OCI-LY7 (cell line): ENCODE data around the gene MRPS26. TPM values are rescaled to one million over a fixed set of nuclear protein-coding genes. Genes with fewer than 3 reads are reported as not detected.

Experiments
- BruUV-seq: library from RNA; stranded (reverse); fragments of 400-500 nt; replicated peaks from 2 replicates; lab custom pipeline; 2021; lab: Mats Ljungman, UMichigan
- CTCF ChIA-PET: fragments of 300-600 bp; sonication (Branson Sonifier 250); formaldehyde crosslinking; loops from one replicate; lab custom pipeline; 2022; ENCODE audit warnings: antibody characterized with exemption; ENCODE audit not compliant: unreplicated experiment; lab: Charles Lee
- POLR2A ChIA-PET: fragments of 300-600 bp; sonication (Branson Sonifier 250); formaldehyde crosslinking; loops from one replicate; lab custom pipeline; 2022; ENCODE audit warnings: antibody characterized with exemption; lab: Charles Lee
- DNase-seq: peaks from one replicate; pipeline ENCODE4 v3.0.0-alpha.2; 2015; ENCODE audit warnings: low spot score
- H2AFZ ChIP-seq: fragments of 200-600 bp; sonication (generic), shearing (Covaris generic); 2 replicates; pipeline ENCODE4 v1.6.1; 2014; ENCODE audit warnings: mild to moderate bottlenecking, antibody characterized with exemption, low read length, moderate library complexity
- H3K27ac ChIP-seq: fragments of 200-600 bp; sonication (generic); 2 replicates; pipeline ENCODE4 v1.5.1; 2014; ENCODE audit warnings: mixed run types, low read depth, mild to moderate bottlenecking, moderate library complexity, low read length, inconsistent platforms; ENCODE audit not compliant: poor library complexity, severe bottlenecking
- H3K36me3 ChIP-seq: fragments of 200-600 bp; sonication (generic); 2 replicates; pipeline ENCODE4 v1.6.1; 2014; ENCODE audit warnings: mild to moderate bottlenecking, antibody characterized with exemption, low read length, moderate library complexity, mixed read lengths; ENCODE audit not compliant: insufficient read depth
- H3K4me1 ChIP-seq: fragments of 200-600 bp; sonication (generic); 2 replicates; pipeline ENCODE4 v1.5.1; 2014; ENCODE audit warnings: mild to moderate bottlenecking, low read length; ENCODE audit not compliant: insufficient read depth, poor library complexity, severe bottlenecking
- H3K4me2 ChIP-seq: fragments of 200-600 bp; sonication (generic); 2 replicates; pipeline ENCODE4 v1.6.1; 2014; ENCODE audit warnings: mild to moderate bottlenecking, low read length
- H3K4me3 ChIP-seq: fragments of 200-600 bp; sonication (generic); 2 replicates; pipeline ENCODE4 v1.5.1; 2014; ENCODE audit warnings: mild to moderate bottlenecking, low read depth, low read length; ENCODE audit not compliant: poor library complexity, severe bottlenecking
- H3K79me2 ChIP-seq: fragments of 200-600 bp; sonication (generic); 2 replicates; pipeline ENCODE4 v1.6.1; 2016; ENCODE audit warnings: low read depth, mild to moderate bottlenecking, low read length, moderate library complexity, mixed read lengths; ENCODE audit not compliant: insufficient read depth
- H3K9me2 ChIP-seq: fragments of 200-600 bp; sonication (generic); 2 replicates; pipeline ENCODE4 v1.6.1; 2016; ENCODE audit warnings: mild to moderate bottlenecking, low read length, mixed read lengths; ENCODE audit not compliant: insufficient read depth
- H3K9me3 ChIP-seq: fragments of 200-600 bp; sonication (generic); 2 replicates; pipeline ENCODE4 v1.6.1; 2014; ENCODE audit warnings: mild to moderate bottlenecking, mixed run types, low read length, mixed read lengths
- H4K20me1 ChIP-seq: fragments of 200-600 bp; sonication (generic); 2 replicates; pipeline ENCODE4 v1.6.1; 2014; ENCODE audit warnings: mild to moderate bottlenecking, antibody characterized with exemption, low read length, moderate library complexity, mixed read lengths; ENCODE audit not compliant: insufficient read depth
- EZH2phosphoT487 ChIP-seq: fragments of 200-600 bp; sonication (generic); IDR thresholded peaks from 2 replicates; pipeline ENCODE4 v1.6.1; 2018; ENCODE audit warnings: low read depth, borderline replicate concordance, mild to moderate bottlenecking, mixed run types, antibody characterized with exemption, low read length, moderate library complexity, mixed read lengths
- intact Hi-C: fragments of 100-400 bp; cut with micrococcal nuclease; formaldehyde crosslinking; loops from one replicate; pipeline ENCODE4 v1.10.0; 2022; ENCODE audit not compliant: unreplicated experiment
- total RNA-seq, 2 experiments: library from RNA; depleted of rRNA in 1 of 2; stranded (reverse); fragments of >200 nt in 1 of 2; shearing (Covaris generic) in 1 of 2; gene quantifications; 2 replicates each; pipeline ENCODE4 v1.2.3, GENCODE V29; 2014 to 2022
- TF ChIP-seq, protein P1 (sequence below): fragments of 200-600 bp; sonication (generic); conservative IDR thresholded peaks from 2 replicates; pipeline ENCODE4 v1.5.1; 2014; ENCODE audit warnings: mild to moderate bottlenecking, antibody characterized with exemption, low read length, moderate library complexity, mixed read lengths

The MRPS26 gene
- total RNA-seq, 2 experiments from 2014 or later: 73.2 to 78.1 TPM

DNA sequence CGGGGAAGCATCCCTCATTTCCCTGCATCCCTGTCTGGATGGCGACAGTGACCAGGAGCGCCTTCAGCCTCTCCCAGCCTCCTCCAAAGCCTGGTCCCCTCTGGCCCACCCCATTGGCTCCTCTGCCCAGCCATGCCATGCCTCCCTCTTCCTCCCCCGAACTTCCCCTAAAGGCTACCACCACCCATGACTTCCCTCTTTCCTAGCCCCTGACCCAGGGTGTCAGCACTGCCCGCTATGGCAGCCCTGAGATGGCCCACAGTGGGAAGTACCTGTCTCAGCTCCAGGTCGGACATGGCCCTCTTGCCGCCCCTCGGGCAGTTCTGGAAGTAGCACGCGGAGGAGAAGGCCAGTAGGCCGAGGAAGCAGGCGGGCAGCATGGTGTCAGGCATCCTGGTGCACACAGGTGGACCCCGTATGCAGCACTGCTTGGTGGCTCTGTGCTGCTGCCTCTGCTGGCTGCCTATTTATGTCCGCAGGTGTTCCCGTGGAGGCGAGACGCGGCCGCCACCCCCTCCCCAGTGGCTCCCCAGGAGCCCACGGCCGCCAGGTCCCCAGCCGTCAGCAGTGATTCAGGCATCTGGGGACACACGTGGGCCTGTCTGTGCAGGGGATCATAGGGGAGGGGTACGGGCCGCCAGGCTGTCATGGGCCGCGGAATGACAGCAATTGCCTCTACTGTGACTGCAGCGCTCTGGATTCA, 38.6 kb downstream of the MRPS26 start, which contains the start of gene AVP:
Gene AVP (minus strand): TSS at position 442 of the 703 bp plus-strand sequence. CDS start 50 bp downstream, at position 392.
- Histone ChIP-seq H3K36me3 (no peaks in the 10 kb centered on the region), H3K27ac (no peak within 1 kb of the TSS), H3K4me3 (no peak within 1 kb of the TSS), H3K9me3 (no peaks in the 10 kb centered on the region), H3K4me1 (no peaks in the 10 kb centered on the region), H3K79me2 (no peaks in the 10 kb centered on the region), H3K4me2 (no peak within 1 kb of the TSS), H2AFZ (no peak within 1 kb of the TSS), H3K9me2 (no peaks in the 10 kb centered on the region), H4K20me1 (no peaks in the 10 kb centered on the region)
- ChIA-PET POLR2A (no interaction called here), CTCF (no interaction called here)
- no TSS peak for BruUV-seq
- DNase-seq: no peak
- no peak for TF ChIP-seq EZH2phosphoT487
- TF ChIP-seq, protein P1, sequence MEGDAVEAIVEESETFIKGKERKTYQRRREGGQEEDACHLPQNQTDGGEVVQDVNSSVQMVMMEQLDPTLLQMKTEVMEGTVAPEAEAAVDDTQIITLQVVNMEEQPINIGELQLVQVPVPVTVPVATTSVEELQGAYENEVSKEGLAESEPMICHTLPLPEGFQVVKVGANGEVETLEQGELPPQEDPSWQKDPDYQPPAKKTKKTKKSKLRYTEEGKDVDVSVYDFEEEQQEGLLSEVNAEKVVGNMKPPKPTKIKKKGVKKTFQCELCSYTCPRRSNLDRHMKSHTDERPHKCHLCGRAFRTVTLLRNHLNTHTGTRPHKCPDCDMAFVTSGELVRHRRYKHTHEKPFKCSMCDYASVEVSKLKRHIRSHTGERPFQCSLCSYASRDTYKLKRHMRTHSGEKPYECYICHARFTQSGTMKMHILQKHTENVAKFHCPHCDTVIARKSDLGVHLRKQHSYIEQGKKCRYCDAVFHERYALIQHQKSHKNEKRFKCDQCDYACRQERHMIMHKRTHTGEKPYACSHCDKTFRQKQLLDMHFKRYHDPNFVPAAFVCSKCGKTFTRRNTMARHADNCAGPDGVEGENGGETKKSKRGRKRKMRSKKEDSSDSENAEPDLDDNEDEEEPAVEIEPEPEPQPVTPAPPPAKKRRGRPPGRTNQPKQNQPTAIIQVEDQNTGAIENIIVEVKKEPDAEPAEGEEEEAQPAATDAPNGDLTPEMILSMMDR: no peak
- intact Hi-C loops: no loop called here

DNA sequence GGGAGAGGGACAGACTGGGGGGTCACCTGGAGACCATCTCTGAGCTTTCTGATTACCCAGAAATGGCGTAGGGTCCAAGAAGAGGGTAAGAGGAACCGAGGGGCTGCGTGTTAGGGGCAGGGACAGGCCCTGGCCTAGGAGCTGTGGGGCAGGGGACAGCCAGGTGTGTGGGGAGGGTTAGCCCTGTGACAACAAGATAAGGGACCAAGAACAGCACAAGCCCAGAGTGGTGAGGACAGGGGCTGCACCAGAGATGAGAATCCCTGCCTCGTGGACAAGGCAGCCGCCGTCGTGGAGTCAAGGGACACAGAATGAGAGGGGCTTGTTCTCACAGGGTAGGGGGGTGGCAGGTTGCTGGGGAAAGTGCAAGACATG, 39.1 kb downstream of the MRPS26 start:
- Histone ChIP-seq H3K36me3 (no peaks in the 10 kb centered on the region), H2AFZ (no peak overlapping the region), H3K4me2 (no peak overlapping the region), H3K4me1 (no peaks in the 10 kb centered on the region), H3K27ac (no peak overlapping the region), H3K79me2 (no peaks in the 10 kb centered on the region), H3K9me2 (no peaks in the 10 kb centered on the region), H4K20me1 (no peaks in the 10 kb centered on the region), H3K4me3 (no peak overlapping the region), H3K9me3 (no peaks in the 10 kb centered on the region)
- DNase-seq: no peak
- ChIA-PET POLR2A (no interaction called here), CTCF (no interaction called here)
- intact Hi-C loops: no loop called here
- TF ChIP-seq EZH2phosphoT487: no peak
- TF ChIP-seq, protein P1: no peak
- BruUV-seq: no TSS peak

- TF ChIP-seq, protein P1: no peak
- no peak for TF ChIP-seq EZH2phosphoT487
- intact Hi-C loops: no loop called here
- POLR2A ChIA-PET: no interaction called here
- Histone ChIP-seq H3K4me1 (peaks cover 5% of the 10 kb centered on the region), H3K9me3 (no peaks in the 10 kb centered on the region), H2AFZ (no peak overlapping the region), H3K36me3 (no peaks in the 10 kb centered on the region), H3K27ac (no peak overlapping the region), H3K9me2 (no peaks in the 10 kb centered on the region), H3K79me2 (no peaks in the 10 kb centered on the region), H3K4me3 (no peak overlapping the region), H3K4me2 (no peak overlapping the region), H4K20me1 (no peaks in the 10 kb centered on the region)
- no TSS peak for BruUV-seq
- no peak for DNase-seq
- CTCF ChIA-PET: no interaction called here
Measured at GRCh38 chr20:3085571-3086072, 39.8 kb downstream of the MRPS26 start.
